Caco-2 (cell line): ENCODE results near the gene ZNF217. TPM values are rescaled to one million over a fixed set of nuclear protein-coding genes. Genes with fewer than 3 reads are reported as not detected.
"Not testable (repeated sequence)": the region's sequence is repeated elsewhere in the genome, so short reads cannot be mapped to it uniquely, and the experiment has no call there.

Source experiments
- BruUV-seq: library from RNA; stranded (reverse); fragments of 400-500 nt; replicated peaks from 2 replicates; lab custom pipeline; 2021; lab: Mats Ljungman, UMichigan
- CTCF ChIA-PET: fragments of 300-600 bp; sonication (Branson Sonifier 250); formaldehyde crosslinking; loops from one replicate; lab custom pipeline; 2022; ENCODE audit warnings: antibody characterized with exemption; lab: Charles Lee
- POLR2A ChIA-PET: fragments of 300-600 bp; sonication (Branson Sonifier 250); formaldehyde crosslinking; loops from one replicate; lab custom pipeline; 2022; ENCODE audit warnings: antibody characterized with exemption; lab: Charles Lee
- DNase-seq, 2 experiments: peaks; one replicate each; pipeline versions ENCODE4 v3.0.0 to v3.0.0-alpha.2; 2020 to 2022
- H3K27me3 ChIP-seq: replicated peaks from 2 replicates; pipeline ENCODE4 v1.6.0; 2011; ENCODE audit warnings: low read length; ENCODE audit not compliant: control insufficient read depth, insufficient read depth
- H3K36me3 ChIP-seq: 2 replicates; pipeline ENCODE4 v1.5.1; 2011; ENCODE audit warnings: low read length; ENCODE audit not compliant: control insufficient read depth, insufficient read depth
- H3K4me1 ChIP-seq: fragments of 250-450 bp; sonication (Bioruptor Pico); 2 replicates; pipeline ENCODE4 v1.5.1; 2020; ENCODE audit warnings: mild to moderate bottlenecking
- H3K4me3 ChIP-seq: 2 replicates; pipeline ENCODE4 v1.5.1; 2011; ENCODE audit warnings: low read depth, mild to moderate bottlenecking, control low read depth, low read length
- H3K9me3 ChIP-seq: fragments of 250-450 bp; sonication (Bioruptor Pico); 2 replicates; pipeline ENCODE4 v1.5.1; 2020; ENCODE audit warnings: mild to moderate bottlenecking, moderate library complexity
- H3K27ac Mint-ChIP-seq: one replicate; pipeline ENCODE4 v1.8.0; 2022; ENCODE audit warnings: mixed read lengths; ENCODE audit not compliant: unreplicated experiment
- H3K27me3 Mint-ChIP-seq: one replicate; pipeline ENCODE4 v1.8.0; 2022; ENCODE audit warnings: mixed read lengths; ENCODE audit not compliant: insufficient read depth, unreplicated experiment
- H3K36me3 Mint-ChIP-seq: one replicate; pipeline ENCODE4 v1.8.0; 2022; ENCODE audit warnings: mild to moderate bottlenecking, mixed read lengths; ENCODE audit not compliant: insufficient read depth, unreplicated experiment
- H3K4me1 Mint-ChIP-seq: one replicate; pipeline ENCODE4 v1.8.0; 2022; ENCODE audit warnings: low read depth, mixed read lengths; ENCODE audit not compliant: unreplicated experiment
- H3K4me3 Mint-ChIP-seq: one replicate; pipeline ENCODE4 v1.8.0; 2022; ENCODE audit warnings: mild to moderate bottlenecking, moderate library complexity, mixed read lengths; ENCODE audit not compliant: unreplicated experiment
- H3K9me3 Mint-ChIP-seq: one replicate; pipeline ENCODE4 v1.8.0; 2022; ENCODE audit warnings: mixed read lengths; ENCODE audit not compliant: unreplicated experiment
- CTCF ChIP-seq, 2 experiments: fragments of 200-600 bp in 1 of 2; IDR thresholded peaks; 1 replicate in 1 of 2; 2 replicates in 1 of 2; pipeline versions ENCODE4 v1.5.1 to v1.8.0; 2011 to 2022; ENCODE audit warnings: antibody characterized with exemption in 1 of 2, control low read depth in 1 of 2, inconsistent platforms in 1 of 2, low read depth in 1 of 2, low read length in 1 of 2, mild to moderate bottlenecking in 1 of 2, moderate library complexity in 1 of 2; ENCODE audit not compliant: insufficient read depth in 1 of 2, severe bottlenecking in 1 of 2, unreplicated experiment in 1 of 2
- intact Hi-C: fragments of 100-400 bp; cut with micrococcal nuclease; formaldehyde crosslinking; loops from one replicate; pipeline ENCODE4 v1.10.0; 2022; ENCODE audit not compliant: unreplicated experiment
- total RNA-seq: library from RNA; stranded (reverse); gene quantifications from 2 replicates; pipeline ENCODE4 v1.2.3, GENCODE V29; 2022

The ZNF217 gene
- total RNA-seq, 1 experiment from 2014 or later: 65.5 TPM

- POLR2A ChIA-PET: no interaction called here
These were observed 68.9 kb downstream of the ZNF217 start for GRCh38 chr20:53524589-53525312.

GRCh38 chr20:53523615-53524014 lies 70.0 kb downstream of the ZNF217 start:
- intact Hi-C loops, H3K9me3 ChIP-seq, H3K27me3 ChIP-seq, BruUV-seq, H3K4me1 Mint-ChIP-seq, H3K4me3 Mint-ChIP-seq, H3K27ac Mint-ChIP-seq, H3K4me1 ChIP-seq, H3K4me3 ChIP-seq, H3K36me3 ChIP-seq, POLR2A ChIA-PET, H3K27me3 Mint-ChIP-seq, H3K9me3 Mint-ChIP-seq, H3K36me3 Mint-ChIP-seq: not testable (repeated sequence)
- DNase-seq: peak in 1 of 2 experiments; percentile 11
- CTCF ChIA-PET: interaction anchor here (0.7 kb wide), 1 partner anchor 36 kb away, joined by 3 read pairs; no protein-coding TSS in a partner anchor

More at GRCh38 chr20:53524589-53525312, 68.9 kb downstream of the ZNF217 start:
- DNase-seq: peak in 1 of 2 experiments; percentile 40
- Histone ChIP-seq H3K4me3 (no peak overlapping the region), H3K9me3 (no peaks in the 10 kb centered on the region), H3K36me3 (no peaks in the 10 kb centered on the region), H3K27me3 (no peaks in the 10 kb centered on the region), H3K4me1 (no peaks in the 10 kb centered on the region)
- H3K36me3 Mint-ChIP-seq: no peaks in the 10 kb centered on the region
- BruUV-seq: no TSS peak
- peaks cover under 1% of the 10 kb centered on the region for H3K4me1 Mint-ChIP-seq
- TF ChIP-seq CTCF (IDR thresholded peaks at IDR 0.05; ENCODE audit: insufficient read depth in 1 of 2, low read depth in 1 of 2, low read length in 1 of 2, severe bottlenecking in 1 of 2, unreplicated experiment in 1 of 2): no peak
- H3K27ac Mint-ChIP-seq: no peak overlapping the region
- CTCF ChIA-PET: no interaction called here
- no peaks in the 10 kb centered on the region for H3K27me3 Mint-ChIP-seq
- H3K4me3 Mint-ChIP-seq: no peak overlapping the region
- no peaks in the 10 kb centered on the region for H3K9me3 Mint-ChIP-seq
- intact Hi-C loops: no loop called here

- H3K4me1 Mint-ChIP-seq: peaks cover 11% of the 10 kb centered on the region
- ChIA-PET POLR2A (interaction anchor here (0.7 kb wide), 1 partner anchor 25 kb away, joined by 4 read pairs; no protein-coding TSS in a partner anchor), CTCF (interaction anchor here (0.7 kb wide), 1 partner anchor 35 kb away, joined by 3 read pairs; no protein-coding TSS in a partner anchor)
- H3K27me3 Mint-ChIP-seq: no peaks in the 10 kb centered on the region
- BruUV-seq: no TSS peak
- H3K4me3 ChIP-seq: no peak overlapping the region
- intact Hi-C loops: no loop called here
- peak in 1 of 2 experiments; percentile 37 for DNase-seq
- no peak for TF ChIP-seq CTCF (IDR thresholded peaks at IDR 0.05; ENCODE audit: insufficient read depth in 1 of 2, low read depth in 1 of 2, low read length in 1 of 2, severe bottlenecking in 1 of 2, unreplicated experiment in 1 of 2)
- H3K27ac Mint-ChIP-seq: peak overlapping the region; percentile 29
- H3K9me3 Mint-ChIP-seq: peaks cover 7% of the 10 kb centered on the region
- no peaks in the 10 kb centered on the region for H3K27me3 ChIP-seq
- H3K4me3 Mint-ChIP-seq: no peak overlapping the region
- H3K36me3 Mint-ChIP-seq: no peaks in the 10 kb centered on the region
- H3K36me3 ChIP-seq: no peaks in the 10 kb centered on the region
- no peaks in the 10 kb centered on the region for H3K9me3 ChIP-seq
- no peaks in the 10 kb centered on the region for H3K4me1 ChIP-seq
These were observed 70.9 kb downstream of the ZNF217 start for GRCh38 chr20:53522696-53523095.
